Measurements from ENCODE around the gene DIAPH3.

GRCh38 chr13:59829690-59830089 is 334.0 kb downstream of the DIAPH3 start:
- TF ChIP-seq CTCF (IDR thresholded peaks at IDR 0.05) (no peak), ZFX (IDR thresholded peaks at IDR 0.05; ENCODE audit: borderline replicate concordance) (no peak)

Measured in 22Rv1 (cell line).